ENCODE measurements around the gene IFI35. TPM values are rescaled to one million over a fixed set of nuclear protein-coding genes. Genes with fewer than 3 reads are reported as not detected.
"Not testable (repeated sequence)": the region's sequence is repeated elsewhere in the genome, so short reads cannot be mapped to it uniquely, and the experiment has no call there.

Gene IFI35
- total and polyA plus RNA-seq, 2 donors from 2014 or later: 41.4 to 58.6 TPM

- Histone ChIP-seq H3K9ac (ENCODE audit: low read length in 3 of 3) (peak overlapping the region; percentile 70 to 96 (median 94)), H3K9me3 (ENCODE audit: control insufficient read depth in 2 of 3, insufficient read depth in 1 of 3, low read length in 3 of 3) (no peaks in the 10 kb centered on the region), H3K4me1 (ENCODE audit: control insufficient read depth in 2 of 3, insufficient read depth in 2 of 3, low read depth in 1 of 3, low read length in 3 of 3) (peaks cover 6 to 12% (median 12%) of the 10 kb centered on the region in 3 donors), H3K27me3 (ENCODE audit: control insufficient read depth, insufficient read depth, low read length) (no peaks in the 10 kb centered on the region), H3K27ac (ENCODE audit: low read depth in 2 of 2, low read length in 2 of 2) (peak overlapping the region; percentile 71 to 85), H3K36me3 (ENCODE audit: control insufficient read depth in 2 of 3, insufficient read depth in 3 of 3, low read length in 3 of 3) (peaks cover 12 to 34% (median 12%) of the 10 kb centered on the region in 3 donors), H3K4me3 (ENCODE audit: low read length in 3 of 3) (peak overlapping the region; percentile 73 to 96 (median 79))
- no peak for TF ChIP-seq CTCF (IDR thresholded peaks at IDR 0.05; ENCODE audit: borderline replicate concordance, extremely low read depth, insufficient read depth)
- FAIRE-seq (no peak), DNase-seq (no peak)
- intact Hi-C loops (cut with DNase I): no loop called here
Observed at GRCh38 chr17:42999003-42999525, 7.5 kb upstream of the IFI35 start.

GRCh38 chr17:43000894-43001293 lies 5.7 kb upstream of the IFI35 start:
- intact Hi-C loops (cut with DNase I); H3K4me3 ChIP-seq (ENCODE audit: low read length in 3 of 3); H3K9ac ChIP-seq (ENCODE audit: low read length in 3 of 3); DNase-seq; H3K27ac ChIP-seq (ENCODE audit: low read depth in 2 of 2, low read length in 2 of 2); H3K9me3 ChIP-seq (ENCODE audit: control insufficient read depth in 2 of 3, insufficient read depth in 1 of 3, low read length in 3 of 3); H3K27me3 ChIP-seq (ENCODE audit: control insufficient read depth, insufficient read depth, low read length); FAIRE-seq: not testable (repeated sequence)
- H3K4me1 ChIP-seq (ENCODE audit: control insufficient read depth in 2 of 3, insufficient read depth in 2 of 3, low read depth in 1 of 3, low read length in 3 of 3): peaks cover 6 to 12% (median 12%) of the 10 kb centered on the region in 3 donors
- H3K36me3 ChIP-seq (ENCODE audit: control insufficient read depth in 2 of 3, insufficient read depth in 3 of 3, low read length in 3 of 3): peaks cover 12 to 30% (median 12%) of the 10 kb centered on the region in 3 donors

GRCh38 chr17:43003542-43004172 lies 2.9 kb upstream of the IFI35 start:
- Histone ChIP-seq H3K9me3 (ENCODE audit: control insufficient read depth in 2 of 3, insufficient read depth in 1 of 3, low read length in 3 of 3) (no peaks in the 10 kb centered on the region), H3K4me3 (ENCODE audit: low read length in 3 of 3) (no peak overlapping the region), H3K27ac (ENCODE audit: low read depth in 2 of 2, low read length in 2 of 2) (no peak overlapping the region), H3K9ac (ENCODE audit: low read length in 3 of 3) (no peak overlapping the region), H3K4me1 (ENCODE audit: control insufficient read depth in 2 of 3, insufficient read depth in 2 of 3, low read depth in 1 of 3, low read length in 3 of 3) (peaks cover 2 to 11% (median 9%) of the 10 kb centered on the region in 3 donors), H3K27me3 (ENCODE audit: control insufficient read depth, insufficient read depth, low read length) (no peaks in the 10 kb centered on the region), H3K36me3 (ENCODE audit: control insufficient read depth in 2 of 3, insufficient read depth in 3 of 3, low read length in 3 of 3) (peaks cover 12 to 30% (median 12%) of the 10 kb centered on the region in 3 donors)
- no peak for DNase-seq
- intact Hi-C loops (cut with DNase I): no loop called here
- no peak for TF ChIP-seq CTCF (IDR thresholded peaks at IDR 0.05; ENCODE audit: borderline replicate concordance, extremely low read depth, insufficient read depth)
- no peak for FAIRE-seq

GRCh38 chr17:43010667-43011308 lies 4.2 kb downstream of the IFI35 start:
- intact Hi-C loops (cut with DNase I): no loop called here
- peaks cover 0 to 3% (median 0%) of the 10 kb centered on the region in 3 donors for H3K4me1 ChIP-seq (ENCODE audit: control insufficient read depth in 2 of 3, insufficient read depth in 2 of 3, low read depth in 1 of 3, low read length in 3 of 3)
- H3K27ac ChIP-seq (ENCODE audit: low read depth in 2 of 2, low read length in 2 of 2): no peak overlapping the region
- FAIRE-seq: no peak
- H3K4me3 ChIP-seq (ENCODE audit: low read length in 3 of 3): no peak overlapping the region
- H3K9me3 ChIP-seq (ENCODE audit: control insufficient read depth in 2 of 3, insufficient read depth in 1 of 3, low read length in 3 of 3): no peaks in the 10 kb centered on the region
- TF ChIP-seq CTCF (IDR thresholded peaks at IDR 0.05; ENCODE audit: borderline replicate concordance, extremely low read depth, insufficient read depth): no peak
- peaks cover 0 to 7% (median 5%) of the 10 kb centered on the region in 3 donors for H3K36me3 ChIP-seq (ENCODE audit: control insufficient read depth in 2 of 3, insufficient read depth in 3 of 3, low read length in 3 of 3)
- no peak for DNase-seq
- no peaks in the 10 kb centered on the region for H3K27me3 ChIP-seq (ENCODE audit: control insufficient read depth, insufficient read depth, low read length)
- H3K9ac ChIP-seq (ENCODE audit: low read length in 3 of 3): no peak overlapping the region
